Upper lobe of left lung (tissue), 4 donors: ENCODE results near the gene DHRS7B.

Experiments
- CTCF ChIP-seq, 6 experiments: fragments of 450-650 bp in 4 of 6; fragments of 200-600 bp in 2 of 6; sonication (generic) in 2 of 6; IDR thresholded peaks; one replicate each; pipeline ENCODE4 v1.5.1; 2016 to 2019; ENCODE audit warnings: antibody characterized with exemption in 6 of 6
- EP300 ChIP-seq, 4 donors: sonication (generic); formaldehyde crosslinking; IDR thresholded peaks; one replicate each; pipeline ENCODE4 v1.5.1; 2017; ENCODE audit warnings: antibody characterized with exemption in 4 of 4, control low read depth in 2 of 4
- POLR2A ChIP-seq, 4 donors: fragments of 450-650 bp; IDR thresholded peaks; one replicate each; pipeline ENCODE4 v1.5.1; 2016 to 2017; ENCODE audit warnings: antibody characterized with exemption in 4 of 4, mild to moderate bottlenecking in 2 of 4

GRCh38 chr17:21078016-21078780 lies 48.6 kb upstream of the DHRS7B start:
- TF ChIP-seq POLR2A (IDR thresholded peaks at IDR 0.05): no peak
- TF ChIP-seq CTCF (IDR thresholded peaks at IDR 0.05): no peak
- TF ChIP-seq EP300 (IDR thresholded peaks at IDR 0.05): no peak
